GM21381 (cell line): ENCODE measurements around the gene PMS1.
"Not testable (repeated sequence)": the region's sequence is repeated elsewhere in the genome, so short reads cannot be mapped to it uniquely, and the experiment has no call there.

Experiments
- ATAC-seq: cut with Tn5 transposase; IDR thresholded peaks from one replicate; pipeline ENCODE4 v1.9.1; 2021; ENCODE audit warnings: mild to moderate bottlenecking, moderate library complexity; ENCODE audit not compliant: unreplicated experiment

The PMS1 gene

GRCh38 chr2:189860161-189860560 is 75.9 kb downstream of the PMS1 start:
- ATAC-seq: no peak

DNA sequence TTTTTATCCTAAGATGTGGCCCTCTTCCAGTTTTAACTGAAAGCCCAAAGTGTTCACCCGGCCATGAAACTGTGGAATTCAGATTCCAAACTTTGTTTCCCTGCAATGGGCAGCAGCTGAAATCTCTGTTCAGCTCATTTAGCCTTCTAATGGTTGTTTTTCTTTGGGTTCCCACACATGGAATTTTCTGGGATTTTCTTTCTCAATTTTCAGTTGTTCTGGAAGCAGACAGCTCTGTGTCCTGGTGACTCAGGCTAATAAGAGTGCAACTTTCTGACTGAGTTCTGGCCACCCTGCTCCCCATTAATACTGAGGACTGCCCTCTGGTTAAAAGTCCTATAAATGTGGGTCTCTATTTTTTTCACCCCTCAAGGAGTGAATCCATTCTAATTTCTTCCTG is 78.5 kb downstream of the PMS1 start:
- ATAC-seq: no peak

DNA sequence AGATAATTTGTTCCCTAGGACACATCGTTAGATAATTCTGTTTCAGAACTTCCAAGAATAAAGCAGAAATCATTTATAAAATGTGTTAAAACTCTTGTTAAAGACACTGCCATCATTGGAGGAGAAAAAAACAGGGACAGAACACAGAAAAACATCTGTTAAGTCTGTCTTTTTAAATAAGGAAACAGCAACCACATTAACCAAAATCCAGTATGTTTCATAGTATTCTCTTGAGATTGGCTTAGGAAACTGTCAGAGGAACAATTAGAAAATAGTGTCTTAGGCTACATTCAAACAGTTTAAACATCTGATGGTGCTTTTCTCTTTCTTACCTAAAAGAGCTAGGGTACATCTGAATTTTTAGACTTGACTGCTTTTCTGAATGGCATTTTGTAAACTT is 81.6 kb downstream of the PMS1 start:
- ATAC-seq: no peak

DNA sequence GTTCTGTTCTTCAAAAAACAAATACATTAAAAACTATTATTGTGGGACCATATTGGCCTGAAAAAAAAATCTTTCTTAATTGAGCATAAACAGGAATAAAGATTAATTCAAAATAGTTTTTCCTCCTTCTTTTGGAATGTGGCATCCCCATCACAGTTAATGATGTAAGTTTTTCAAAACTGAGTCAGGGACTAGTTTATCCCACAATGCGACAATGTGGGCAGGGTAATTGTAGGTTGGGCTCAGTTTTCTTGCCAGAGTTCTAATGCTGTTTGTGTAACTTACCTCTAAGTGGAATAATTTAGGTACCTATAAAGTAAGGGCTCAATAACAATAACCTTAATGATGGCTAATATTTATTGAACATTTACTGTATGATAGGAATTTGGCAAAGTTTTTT is 82.0 kb downstream of the PMS1 start:
- no peak for ATAC-seq

- ATAC-seq: no peak
Observed at GRCh38 chr2:189868896-189869295, 84.6 kb downstream of the PMS1 start.

DNA sequence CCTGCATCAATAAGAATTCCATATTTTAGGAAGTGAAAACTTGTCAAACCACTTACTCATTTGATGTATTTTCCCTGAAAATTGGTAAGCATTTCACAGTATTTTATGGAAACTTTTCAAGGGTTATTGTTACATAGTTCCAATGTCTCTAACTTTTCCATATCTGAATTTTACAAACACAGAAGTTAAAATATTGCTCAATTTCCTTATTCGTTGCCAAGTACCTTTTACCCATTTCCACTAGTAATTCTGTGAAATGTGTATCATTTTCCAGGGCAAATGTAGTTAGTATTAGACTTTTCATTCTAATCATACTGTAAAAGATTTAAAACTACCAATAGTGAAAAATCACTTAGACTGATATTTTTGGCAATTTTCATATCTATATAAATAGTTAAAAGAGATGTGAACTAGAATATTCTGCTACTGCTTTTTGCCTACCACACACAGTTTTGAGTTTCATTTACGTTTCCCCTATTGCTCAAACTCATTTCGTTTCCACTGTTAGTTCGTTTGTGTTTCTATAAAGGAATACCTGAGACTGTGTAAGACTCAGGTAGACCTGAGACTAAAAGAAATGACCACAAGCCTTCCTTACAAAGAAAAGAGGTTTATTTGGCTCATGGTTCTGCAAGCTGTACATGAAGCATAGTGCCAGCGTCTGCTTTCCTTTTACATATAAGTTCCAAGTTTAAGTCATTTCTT is 86.3 kb downstream of the PMS1 start:
- no peak for ATAC-seq

DNA sequence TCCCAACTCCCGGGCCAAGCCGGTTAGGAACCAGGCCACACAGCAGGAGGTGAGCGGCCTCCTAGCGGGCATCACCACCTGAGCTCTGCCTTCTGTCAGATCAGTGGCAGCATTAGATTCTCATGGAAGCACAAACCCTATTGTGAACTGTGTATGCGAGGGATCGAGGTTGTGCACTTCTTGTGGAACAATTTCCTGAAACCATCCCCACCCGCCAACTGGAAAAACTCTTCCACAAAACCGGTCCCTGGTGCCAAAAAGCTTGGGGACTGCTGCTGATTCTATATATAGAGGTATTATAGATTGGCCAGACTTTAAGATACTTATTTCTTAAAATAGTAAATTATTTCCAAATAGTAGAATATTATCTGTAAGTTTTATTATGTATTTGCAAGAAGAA is 89.4 kb downstream of the PMS1 start:
- no peak for ATAC-seq

DNA sequence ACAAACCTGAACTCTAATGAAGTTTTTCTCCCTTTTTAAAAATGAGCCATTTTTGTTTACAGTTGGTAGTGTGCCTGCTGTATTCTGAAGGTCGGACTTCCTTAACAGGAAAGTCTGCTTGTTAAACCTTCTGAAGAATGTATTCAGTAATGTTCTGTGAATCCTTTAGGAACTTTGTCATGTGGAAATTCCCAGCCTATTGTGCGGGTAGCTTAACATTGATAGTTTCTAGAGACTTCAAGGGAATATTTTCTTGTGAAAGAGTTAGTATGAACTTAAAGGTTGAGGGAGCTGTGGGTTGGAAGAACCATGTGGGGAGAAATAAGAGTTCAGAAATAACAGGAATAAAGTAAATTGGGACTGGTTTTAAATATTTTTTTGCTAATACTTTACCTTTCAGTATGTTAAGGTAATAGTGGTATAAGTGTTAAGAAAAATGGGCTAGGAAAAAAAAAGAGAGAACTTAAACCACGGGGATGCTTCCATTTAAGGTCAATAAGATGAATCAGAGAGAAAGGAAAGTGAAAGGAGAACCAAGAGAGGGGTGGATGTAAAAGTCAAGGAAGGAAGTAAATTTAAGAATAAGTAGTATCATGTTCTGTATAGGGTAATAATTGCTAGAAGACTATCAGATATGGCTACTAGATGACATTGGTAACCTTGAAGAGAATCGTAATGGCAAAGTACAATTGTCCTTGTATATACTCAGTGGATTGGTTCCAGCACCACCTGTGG is 90.5 kb downstream of the PMS1 start:
- ATAC-seq: no peak

DNA sequence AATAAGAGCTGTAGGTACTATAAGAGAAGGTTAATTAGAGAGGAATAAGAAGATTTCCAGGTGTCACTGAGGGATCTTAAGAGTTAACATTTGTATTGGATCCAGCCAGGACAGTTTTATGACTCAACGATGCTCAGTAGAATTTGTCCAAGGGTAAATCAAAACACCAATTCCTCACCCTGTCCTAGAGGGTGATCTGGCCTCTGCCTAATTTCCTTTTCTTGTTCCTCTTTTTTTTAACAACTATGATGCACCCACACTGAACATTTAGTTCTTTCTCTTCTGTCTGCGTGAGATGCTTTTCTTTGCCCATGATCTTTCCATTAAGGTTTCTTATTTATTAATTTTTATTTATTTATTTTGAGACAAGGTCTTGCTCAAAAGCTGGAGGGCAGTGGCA is 92.0 kb downstream of the PMS1 start:
- ATAC-seq: no peak

DNA sequence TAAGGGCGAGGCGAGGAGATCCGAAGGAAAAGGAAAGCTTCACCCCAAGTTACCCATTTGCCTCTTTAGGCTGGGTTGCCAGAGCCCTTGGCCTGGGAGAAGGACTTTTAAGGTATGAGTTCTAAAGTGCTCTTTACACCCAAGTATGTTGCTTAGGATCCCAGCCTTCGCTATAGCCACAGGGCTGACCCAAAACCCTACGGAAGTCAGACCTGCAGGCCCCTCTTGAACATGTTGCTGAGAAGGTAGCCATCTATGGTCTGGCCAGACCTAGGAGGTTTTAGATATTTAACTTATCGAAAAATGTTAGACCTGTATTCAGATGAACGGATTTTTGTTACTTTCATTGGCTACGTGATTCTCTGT is 95.4 kb downstream of the PMS1 start:
- ATAC-seq: no peak

GRCh38 chr2:189880429-189880828 is 96.2 kb downstream of the PMS1 start:
- ATAC-seq: no peak

DNA sequence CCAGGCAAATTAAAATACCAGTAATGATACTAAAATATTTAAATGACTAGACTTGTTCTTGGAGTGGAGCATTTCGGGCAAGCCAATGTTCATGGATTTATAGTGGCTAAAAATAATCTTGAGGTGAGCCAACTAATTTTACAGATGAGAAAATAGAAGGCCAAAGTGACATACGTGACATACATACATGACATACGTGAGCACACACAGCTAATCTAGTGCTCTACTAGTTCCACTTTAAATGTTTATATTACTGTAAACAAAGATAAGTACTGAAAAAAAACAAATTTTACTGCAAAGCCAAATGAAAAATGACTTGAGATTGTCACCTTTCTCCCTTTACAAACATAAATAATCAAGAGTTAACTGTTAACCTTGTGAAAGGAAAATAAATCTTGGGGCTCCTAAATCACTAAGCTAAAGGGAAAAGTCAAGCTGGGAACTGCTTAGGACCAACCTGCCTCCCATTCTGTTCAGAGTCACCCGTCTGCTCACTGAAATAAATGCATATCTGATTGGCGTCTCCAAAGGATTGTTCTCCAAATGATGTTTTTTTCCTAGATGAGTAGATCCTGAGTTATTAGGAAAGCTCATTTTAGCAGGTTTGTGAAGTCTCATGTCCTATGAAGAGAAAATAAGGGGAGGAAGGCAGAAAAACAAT is 96.7 kb downstream of the PMS1 start:
- no peak for ATAC-seq

DNA sequence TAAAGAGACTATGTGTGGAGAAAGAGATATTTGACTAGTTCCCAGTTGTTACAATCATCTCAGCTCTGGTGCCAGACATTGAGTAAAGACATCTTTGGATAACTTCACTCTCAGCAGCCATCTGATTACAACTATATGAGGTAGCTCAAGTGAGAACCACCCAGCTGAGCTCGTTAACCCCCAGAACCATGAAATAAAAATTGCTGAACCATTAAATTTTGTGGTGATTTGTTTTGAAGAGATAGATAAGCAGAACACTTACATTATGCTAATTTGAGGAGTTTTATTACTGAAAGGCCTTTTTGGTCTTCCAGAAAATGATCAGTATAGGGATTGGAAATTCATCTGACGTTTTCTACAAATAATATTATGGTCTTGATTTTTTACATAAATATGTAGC is 101.1 kb downstream of the PMS1 start:
- no peak for ATAC-seq

GRCh38 chr2:189892546-189893294 is 108.5 kb downstream of the PMS1 start:
- not testable (repeated sequence) for ATAC-seq

DNA sequence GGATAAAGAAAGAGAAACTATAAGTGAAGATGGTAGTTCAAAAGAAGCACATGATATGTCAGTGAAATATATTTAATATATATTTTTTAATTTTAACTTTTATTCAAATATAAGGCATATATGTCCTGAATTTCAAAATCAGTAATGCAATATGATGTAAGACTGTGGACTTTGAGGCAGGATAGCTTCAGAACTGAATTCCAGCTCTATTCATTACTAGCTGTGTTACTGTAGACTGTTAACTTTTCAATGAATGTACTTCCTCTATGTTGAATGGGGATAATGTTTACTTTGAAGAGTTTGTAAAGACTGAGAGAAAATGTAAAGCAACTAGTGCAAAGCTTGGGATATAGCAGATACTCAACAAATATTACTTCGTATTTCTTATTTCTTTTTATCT is 112.6 kb downstream of the PMS1 start:
- no peak for ATAC-seq

GRCh38 chr2:189899101-189899500 is 114.9 kb downstream of the PMS1 start:
- no peak for ATAC-seq

DNA sequence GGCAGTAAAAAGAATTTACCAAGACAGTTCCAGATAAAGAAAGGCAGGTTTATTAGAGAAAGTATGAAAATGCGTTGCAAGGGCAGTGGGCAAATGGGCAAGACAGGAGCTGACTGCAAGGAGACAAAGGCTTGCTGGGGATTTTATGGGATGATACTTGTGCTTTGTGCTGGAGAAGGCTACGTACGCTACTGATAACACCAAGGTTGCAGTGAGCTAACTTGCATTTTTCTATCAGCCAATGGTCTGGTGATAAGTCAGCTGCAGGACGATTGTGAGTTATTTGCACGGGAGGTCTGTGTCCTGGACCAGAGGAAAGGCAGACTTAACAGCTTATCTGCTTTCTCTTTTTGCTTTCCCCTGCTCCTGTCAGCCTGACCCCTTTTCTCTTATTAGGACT is 116.5 kb downstream of the PMS1 start:
- no peak for ATAC-seq

- no peak for ATAC-seq
Observed at GRCh38 chr2:189901664-189902063, 117.4 kb downstream of the PMS1 start.

- ATAC-seq: no peak
Observed at GRCh38 chr2:189913821-189914220, 129.6 kb downstream of the PMS1 start.

- ATAC-seq: no peak
Observed at GRCh38 chr2:189916651-189917050, 132.4 kb downstream of the PMS1 start.
